HUES48 (cell line): ENCODE data around the gene ARF5.

Source experiments
- H3K27ac ChIP-seq: one replicate; pipeline ENCODE4 v1.7.0; 2013; ENCODE audit warnings: low read depth, low read length, inconsistent platforms
- H3K27me3 ChIP-seq: 2 replicates; pipeline ENCODE4 v1.6.1; 2013; ENCODE audit warnings: mild to moderate bottlenecking, low read length; ENCODE audit not compliant: control insufficient read depth, insufficient read depth
- H3K36me3 ChIP-seq: 2 replicates; pipeline ENCODE4 v1.6.1; 2013; ENCODE audit warnings: low read length; ENCODE audit not compliant: control insufficient read depth, insufficient read depth
- H3K4me1 ChIP-seq: 2 replicates; pipeline ENCODE4 v1.6.1; 2013; ENCODE audit warnings: mild to moderate bottlenecking, low read length; ENCODE audit not compliant: control insufficient read depth, insufficient read depth
- H3K4me3 ChIP-seq: 2 replicates; pipeline ENCODE4 v1.5.1; 2013; ENCODE audit warnings: mild to moderate bottlenecking, low read depth, low read length
- H3K9ac ChIP-seq: 2 replicates; pipeline ENCODE4 v1.6.1; 2013; ENCODE audit warnings: mild to moderate bottlenecking, low read depth, low read length, moderate library complexity
- H3K9me3 ChIP-seq: 2 replicates; pipeline ENCODE4 v1.6.1; 2013; ENCODE audit warnings: low read length; ENCODE audit not compliant: control insufficient read depth, insufficient read depth

ARF5 gene

GRCh38 chr7:127588697-127589482 lies 679 bp downstream of the ARF5 start:
- peaks cover 24% of the 10 kb centered on the region for H3K27me3 ChIP-seq
- peak overlapping the region; percentile 67 for H3K4me3 ChIP-seq
- H3K9me3 ChIP-seq = no peaks in the 10 kb centered on the region
- H3K4me1 ChIP-seq = peaks cover 19% of the 10 kb centered on the region
- peak overlapping the region; percentile 85 for H3K9ac ChIP-seq
- H3K27ac ChIP-seq = peak overlapping the region; percentile 63
- H3K36me3 ChIP-seq = peaks cover 20% of the 10 kb centered on the region

GRCh38 chr7:127589896-127590295 lies 1.7 kb downstream of the ARF5 start:
- Histone ChIP-seq H3K36me3 (peaks cover 20% of the 10 kb centered on the region), H3K9ac (no peak overlapping the region), H3K27ac (no peak overlapping the region), H3K9me3 (no peaks in the 10 kb centered on the region), H3K4me1 (peaks cover 13% of the 10 kb centered on the region), H3K4me3 (no peak overlapping the region), H3K27me3 (peaks cover 24% of the 10 kb centered on the region)

GRCh38 chr7:127591189-127591588 lies 3.0 kb downstream of the ARF5 start:
- Histone ChIP-seq H3K9me3 (no peaks in the 10 kb centered on the region), H3K4me3 (no peak overlapping the region), H3K27me3 (peaks cover 18% of the 10 kb centered on the region), H3K9ac (no peak overlapping the region), H3K4me1 (peaks cover 10% of the 10 kb centered on the region), H3K36me3 (peaks cover 20% of the 10 kb centered on the region), H3K27ac (no peak overlapping the region)

GRCh38 chr7:127591591-127591990 lies 3.4 kb downstream of the ARF5 start:
- no peaks in the 10 kb centered on the region for H3K9me3 ChIP-seq
- H3K4me1 ChIP-seq = peaks cover 10% of the 10 kb centered on the region
- peaks cover 20% of the 10 kb centered on the region for H3K36me3 ChIP-seq
- no peak overlapping the region for H3K4me3 ChIP-seq
- H3K27ac ChIP-seq = no peak overlapping the region
- H3K27me3 ChIP-seq = peaks cover 14% of the 10 kb centered on the region
- no peak overlapping the region for H3K9ac ChIP-seq

- H3K4me3 ChIP-seq = no peak overlapping the region
- no peak overlapping the region for H3K9ac ChIP-seq
- peaks cover 20% of the 10 kb centered on the region for H3K36me3 ChIP-seq
Measured at GRCh38 chr7:127592550-127592949, 4.3 kb downstream of the ARF5 start.

GRCh38 chr7:127594490-127594889 lies 6.3 kb downstream of the ARF5 start:
- no peaks in the 10 kb centered on the region for H3K27me3 ChIP-seq
- peaks cover 4% of the 10 kb centered on the region; the same call in 1 of the 2 replicates for H3K4me1 ChIP-seq
- H3K9me3 ChIP-seq = no peaks in the 10 kb centered on the region
- no peak overlapping the region for H3K27ac ChIP-seq
- H3K36me3 ChIP-seq = peaks cover 20% of the 10 kb centered on the region
- H3K9ac ChIP-seq = no peak overlapping the region
- no peak overlapping the region for H3K4me3 ChIP-seq

More at GRCh38 chr7:127592550-127592949, 4.3 kb downstream of the ARF5 start:
- Histone ChIP-seq H3K9me3 (no peaks in the 10 kb centered on the region), H3K27me3 (peaks cover 4% of the 10 kb centered on the region; the same call in 1 of the 2 replicates), H3K4me1 (peaks cover 8% of the 10 kb centered on the region), H3K27ac (no peak overlapping the region)

GRCh38 chr7:127595737-127596136 lies 7.5 kb downstream of the ARF5 start:
- H3K9ac ChIP-seq = no peak overlapping the region
- H3K27ac ChIP-seq = no peak overlapping the region
- peaks cover 8% of the 10 kb centered on the region; the same call in 1 of the 2 replicates for H3K4me1 ChIP-seq
- H3K9me3 ChIP-seq = no peaks in the 10 kb centered on the region
- H3K4me3 ChIP-seq = no peak overlapping the region
- no peaks in the 10 kb centered on the region for H3K27me3 ChIP-seq
- peaks cover 11% of the 10 kb centered on the region for H3K36me3 ChIP-seq

- Histone ChIP-seq H3K9me3 (no peaks in the 10 kb centered on the region), H3K4me1 (peaks cover 9% of the 10 kb centered on the region; the same call in 1 of the 2 replicates), H3K4me3 (no peak overlapping the region), H3K27me3 (no peaks in the 10 kb centered on the region), H3K9ac (no peak overlapping the region), H3K36me3 (no peaks in the 10 kb centered on the region), H3K27ac (no peak overlapping the region)
Measured at GRCh38 chr7:127598318-127598717, 10.1 kb downstream of the ARF5 start.

- H3K27ac ChIP-seq = no peak overlapping the region
- no peaks in the 10 kb centered on the region for H3K27me3 ChIP-seq
- peaks cover 9% of the 10 kb centered on the region; the same call in 1 of the 2 replicates for H3K4me1 ChIP-seq
- no peaks in the 10 kb centered on the region for H3K36me3 ChIP-seq
- H3K9me3 ChIP-seq = no peaks in the 10 kb centered on the region
- no peak overlapping the region for H3K9ac ChIP-seq
- no peak overlapping the region for H3K4me3 ChIP-seq
Measured at GRCh38 chr7:127600885-127601284, 12.7 kb downstream of the ARF5 start.

GRCh38 chr7:127608446-127608845 lies 20.2 kb downstream of the ARF5 start:
- no peak overlapping the region for H3K4me3 ChIP-seq
- no peaks in the 10 kb centered on the region for H3K36me3 ChIP-seq
- H3K27me3 ChIP-seq = no peaks in the 10 kb centered on the region
- no peak overlapping the region for H3K27ac ChIP-seq
- no peaks in the 10 kb centered on the region for H3K4me1 ChIP-seq
- no peak overlapping the region for H3K9ac ChIP-seq
- H3K9me3 ChIP-seq = peaks cover 6% of the 10 kb centered on the region; the same call in 1 of the 2 replicates

- Histone ChIP-seq H3K27ac (no peak overlapping the region), H3K9ac (no peak overlapping the region), H3K9me3 (peaks cover 6% of the 10 kb centered on the region; the same call in 1 of the 2 replicates), H3K27me3 (0 out of 2 replicates have a peak, but pooled peaks cover 5% of the 10 kb centered on the region), H3K4me3 (no peak overlapping the region), H3K4me1 (no peaks in the 10 kb centered on the region), H3K36me3 (no peaks in the 10 kb centered on the region)
Measured at GRCh38 chr7:127609297-127609696, 21.1 kb downstream of the ARF5 start.
